ENCODE data around the gene PRSS37. TPM values are rescaled to one million over a fixed set of nuclear protein-coding genes. Genes with fewer than 3 reads are reported as not detected.

Gene PRSS37, protein sequence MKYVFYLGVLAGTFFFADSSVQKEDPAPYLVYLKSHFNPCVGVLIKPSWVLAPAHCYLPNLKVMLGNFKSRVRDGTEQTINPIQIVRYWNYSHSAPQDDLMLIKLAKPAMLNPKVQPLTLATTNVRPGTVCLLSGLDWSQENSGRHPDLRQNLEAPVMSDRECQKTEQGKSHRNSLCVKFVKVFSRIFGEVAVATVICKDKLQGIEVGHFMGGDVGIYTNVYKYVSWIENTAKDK
- total RNA-seq (not detected), polyA plus RNA-seq (not detected)

DNA sequence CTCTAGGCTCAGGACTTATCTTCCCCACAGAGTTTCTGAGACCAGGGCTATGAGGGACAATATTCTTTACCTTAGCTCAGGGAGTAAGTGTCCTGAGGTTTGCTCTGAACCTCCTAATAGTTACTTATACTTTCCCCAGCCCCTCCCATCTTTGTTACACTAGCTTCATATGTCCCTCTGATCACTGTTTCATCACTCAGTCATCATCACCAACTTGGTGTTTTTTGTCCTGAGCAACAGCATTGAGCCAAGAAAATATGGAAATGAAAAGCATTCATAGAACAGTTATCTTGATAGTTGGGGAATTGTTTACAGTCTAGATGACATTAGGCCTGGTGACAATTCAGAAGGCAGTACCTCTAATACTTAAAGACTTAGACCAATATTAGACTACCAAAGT, at the start of gene PRSS37:
PRSS37 (minus strand) TSS at position 101 of the 400 bp plus-strand sequence. CDS start 436 bp downstream, outside the sequence.
- H3K27ac ChIP-seq (ENCODE audit: low read depth): no peak within 1 kb of the TSS
- no peak within 1 kb of the TSS for H3K4me3 ChIP-seq (ENCODE audit: low read depth, low read length)
- DNase-seq (ENCODE audit: extremely low spot score): no peak
- no peaks in the 10 kb centered on the region for H3K4me1 ChIP-seq (ENCODE audit: insufficient read depth)
- no peaks in the 10 kb centered on the region for H3K36me3 ChIP-seq (ENCODE audit: insufficient read depth)

DNA sequence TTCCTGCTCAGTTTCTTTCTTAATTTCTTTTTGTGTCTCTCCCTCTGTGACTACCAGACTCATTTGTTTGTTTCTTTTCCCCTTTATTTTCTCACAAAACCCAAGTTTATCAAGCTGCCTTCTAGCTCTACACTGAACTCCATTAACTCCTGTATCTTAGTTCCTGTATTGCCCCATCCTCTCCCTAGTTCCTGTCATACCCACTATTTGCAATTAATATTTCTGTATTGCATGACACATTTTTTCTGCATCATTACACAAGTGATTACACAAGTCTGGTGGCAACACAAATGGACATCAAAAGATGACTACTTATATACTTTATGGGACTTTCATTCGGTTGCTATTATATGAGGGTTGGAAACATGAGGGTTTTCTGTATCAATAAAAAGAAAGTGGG, 48.0 kb upstream of the PRSS37 start:
- Histone ChIP-seq H3K4me3 (ENCODE audit: low read depth, low read length) (no peak overlapping the region), H3K27ac (ENCODE audit: low read depth) (no peak overlapping the region), H3K4me1 (ENCODE audit: insufficient read depth) (no peaks in the 10 kb centered on the region), H3K36me3 (ENCODE audit: insufficient read depth) (no peaks in the 10 kb centered on the region)
- WGBS: 91% methylated on average over 1 of the region's 1 CpG
- DNase-seq (ENCODE audit: extremely low spot score): no peak

DNA sequence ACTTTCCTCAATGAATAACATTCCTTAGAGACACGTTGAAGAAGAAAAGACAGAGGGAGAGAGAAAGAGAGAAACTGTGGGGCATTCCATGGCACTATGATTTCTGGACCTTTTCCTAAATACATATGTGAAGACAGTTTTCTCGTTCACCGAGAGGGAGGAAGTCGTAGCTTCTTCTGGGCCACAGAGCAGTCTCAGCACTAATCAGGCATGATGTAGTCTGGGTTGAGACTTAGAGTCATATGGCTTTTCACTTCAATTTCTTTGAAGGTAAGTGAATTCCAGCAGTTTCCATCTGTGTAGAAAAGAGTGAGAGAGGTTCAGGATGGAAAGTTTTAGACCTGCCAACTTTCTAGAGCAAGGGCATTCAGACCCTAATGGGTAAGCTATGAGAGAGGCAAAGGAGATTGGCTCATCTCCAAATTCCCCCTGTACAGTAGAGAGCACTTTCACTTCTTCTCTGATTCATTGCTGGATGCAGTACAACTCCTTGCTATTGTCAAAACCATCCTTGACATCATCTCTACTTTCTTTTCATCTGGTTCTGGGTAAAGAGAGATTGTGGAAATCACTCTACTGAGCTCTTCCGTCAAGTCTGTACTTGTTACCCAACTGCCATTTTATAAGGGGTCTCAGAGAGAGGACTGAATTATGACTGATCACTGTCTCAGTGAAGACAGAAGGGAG, 43.4 kb upstream of the PRSS37 start:
- no peaks in the 10 kb centered on the region for H3K4me1 ChIP-seq (ENCODE audit: insufficient read depth)
- H3K36me3 ChIP-seq (ENCODE audit: insufficient read depth): no peaks in the 10 kb centered on the region
- WGBS: 80% methylated on average over 5 of the region's 5 CpGs

DNA sequence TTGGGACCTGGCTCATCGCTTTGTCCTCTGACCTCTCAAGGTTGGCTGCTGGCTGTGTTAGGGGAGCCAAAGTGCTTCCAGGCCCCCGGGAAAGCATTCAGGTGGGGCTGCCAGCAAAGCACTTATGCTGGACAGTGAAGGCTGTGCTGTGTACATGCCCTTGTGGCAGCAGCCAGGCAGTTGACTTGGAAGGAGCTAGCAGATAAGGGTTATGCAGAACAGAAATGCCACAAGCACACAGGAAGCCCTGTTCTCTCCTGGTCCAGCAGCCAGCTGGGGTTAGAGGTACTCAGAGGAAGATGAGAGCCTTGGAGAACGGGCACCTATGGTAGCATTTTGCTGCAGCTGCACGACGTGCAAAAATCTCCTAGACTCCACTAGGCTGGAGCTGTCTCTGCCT, 39.7 kb upstream of the PRSS37 start:
- no peaks in the 10 kb centered on the region for H3K4me1 ChIP-seq (ENCODE audit: insufficient read depth)
- no peak for DNase-seq (ENCODE audit: extremely low spot score)
- no peak overlapping the region for H3K27ac ChIP-seq (ENCODE audit: low read depth)
- H3K36me3 ChIP-seq (ENCODE audit: insufficient read depth): no peaks in the 10 kb centered on the region
- WGBS: 74% methylated on average over 5 of the region's 5 CpGs
- H3K4me3 ChIP-seq (ENCODE audit: low read depth, low read length): no peak overlapping the region

More for the DNA sequence above, 43.4 kb upstream of the PRSS37 start:
- H3K4me3 ChIP-seq (ENCODE audit: low read depth, low read length): no peak overlapping the region
- no peak overlapping the region for H3K27ac ChIP-seq (ENCODE audit: low read depth)
- DNase-seq (ENCODE audit: extremely low spot score): no peak

DNA sequence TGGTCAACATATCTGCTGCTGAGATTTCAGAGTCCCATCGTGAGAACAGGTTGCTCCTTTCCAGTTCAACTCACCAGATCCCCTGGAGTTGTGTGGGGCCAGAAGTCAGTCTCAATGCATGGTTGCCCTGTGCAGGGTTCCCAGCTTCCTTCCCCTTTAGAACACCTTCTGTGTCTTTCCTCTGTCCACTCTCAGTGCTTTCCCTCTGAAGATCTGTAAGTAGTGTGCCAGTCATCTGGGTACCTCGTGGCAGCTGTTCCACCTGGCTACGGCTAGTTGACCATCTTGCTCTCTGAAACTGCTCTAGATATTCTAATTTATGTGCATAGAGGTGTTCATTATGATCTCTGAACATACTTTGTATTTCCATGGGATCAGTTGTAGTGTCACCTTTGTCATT, 36.1 kb upstream of the PRSS37 start:
- no peaks in the 10 kb centered on the region for H3K4me1 ChIP-seq (ENCODE audit: insufficient read depth)
- no peak overlapping the region for H3K4me3 ChIP-seq (ENCODE audit: low read depth, low read length)
- H3K27ac ChIP-seq (ENCODE audit: low read depth): no peak overlapping the region
- DNase-seq (ENCODE audit: extremely low spot score): no peak
- no peaks in the 10 kb centered on the region for H3K36me3 ChIP-seq (ENCODE audit: insufficient read depth)
- WGBS: 86% methylated on average over 3 of the region's 3 CpGs

DNA sequence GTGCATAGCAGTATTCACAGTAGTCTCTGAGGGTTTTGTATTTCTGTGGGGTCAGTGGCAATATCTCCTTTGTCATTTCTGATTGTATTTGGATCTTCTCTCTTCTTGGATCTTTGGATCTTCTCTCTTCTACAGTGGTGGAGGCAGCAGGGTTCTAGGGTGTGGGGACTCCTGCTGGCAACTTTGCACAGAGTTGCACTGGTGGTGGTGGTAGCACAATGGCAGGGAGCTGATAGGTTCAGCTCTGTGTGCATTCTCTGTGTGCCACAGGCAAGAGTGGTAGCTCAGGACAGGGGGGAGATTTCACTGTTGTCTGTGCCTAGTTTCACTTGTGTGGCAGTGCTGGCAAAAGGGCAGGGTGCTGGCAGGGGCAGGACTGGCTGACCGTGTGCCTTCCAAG, 35.1 kb upstream of the PRSS37 start:
- no peak overlapping the region for H3K27ac ChIP-seq (ENCODE audit: low read depth)
- no peaks in the 10 kb centered on the region for H3K4me1 ChIP-seq (ENCODE audit: insufficient read depth)
- no peak for DNase-seq (ENCODE audit: extremely low spot score)
- no peaks in the 10 kb centered on the region for H3K36me3 ChIP-seq (ENCODE audit: insufficient read depth)
- H3K4me3 ChIP-seq (ENCODE audit: low read depth, low read length): no peak overlapping the region
- 84% methylated on average over 1 of the region's 1 CpG for WGBS

DNA sequence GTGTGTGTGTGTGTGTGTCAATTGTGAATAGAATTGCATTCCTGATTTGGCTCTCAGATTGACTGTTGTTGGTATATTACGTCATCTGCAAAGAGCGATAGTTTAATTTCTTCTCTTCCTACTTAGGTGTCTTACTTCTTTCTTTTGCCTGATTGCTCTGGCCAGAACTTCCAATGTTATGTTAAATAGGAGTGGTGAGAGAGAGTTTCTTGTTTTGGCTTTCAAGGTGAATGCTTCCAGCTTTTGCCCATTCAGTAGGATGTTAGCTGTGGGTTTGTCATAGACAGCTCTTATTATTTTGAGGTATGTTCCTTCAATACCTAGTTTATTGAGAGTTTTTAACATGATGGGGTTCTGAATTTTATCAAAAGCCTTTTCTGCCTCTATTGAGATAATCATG, 34.2 kb upstream of the PRSS37 start:
- 90% methylated on average over 2 of the region's 2 CpGs for WGBS

DNA sequence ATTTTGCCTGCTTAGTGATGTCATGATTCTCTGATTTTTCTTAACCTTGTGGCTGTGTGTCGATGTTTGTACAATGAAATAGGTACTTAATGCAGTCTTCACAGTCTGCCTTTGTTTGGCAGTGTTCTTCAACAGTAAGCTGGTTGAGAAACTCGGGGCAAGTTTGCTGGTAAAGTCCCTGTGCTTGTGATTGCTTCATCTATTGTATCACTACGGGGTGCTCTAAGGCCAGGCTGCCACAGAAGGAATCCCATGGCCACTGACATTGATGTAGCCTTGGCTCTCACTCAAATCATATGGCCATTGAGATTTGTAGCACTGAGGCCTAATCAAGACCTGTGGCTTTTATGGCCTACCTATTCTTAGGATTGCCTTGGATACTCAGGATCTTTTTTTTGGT, 33.5 kb upstream of the PRSS37 start:
- H3K36me3 ChIP-seq (ENCODE audit: insufficient read depth): no peaks in the 10 kb centered on the region

More for the DNA sequence above, 34.2 kb upstream of the PRSS37 start:
- H3K27ac ChIP-seq (ENCODE audit: low read depth): no peak overlapping the region
- H3K4me3 ChIP-seq (ENCODE audit: low read depth, low read length): no peak overlapping the region
- H3K36me3 ChIP-seq (ENCODE audit: insufficient read depth): no peaks in the 10 kb centered on the region
- DNase-seq (ENCODE audit: extremely low spot score): no peak
- H3K4me1 ChIP-seq (ENCODE audit: insufficient read depth): no peaks in the 10 kb centered on the region

DNA sequence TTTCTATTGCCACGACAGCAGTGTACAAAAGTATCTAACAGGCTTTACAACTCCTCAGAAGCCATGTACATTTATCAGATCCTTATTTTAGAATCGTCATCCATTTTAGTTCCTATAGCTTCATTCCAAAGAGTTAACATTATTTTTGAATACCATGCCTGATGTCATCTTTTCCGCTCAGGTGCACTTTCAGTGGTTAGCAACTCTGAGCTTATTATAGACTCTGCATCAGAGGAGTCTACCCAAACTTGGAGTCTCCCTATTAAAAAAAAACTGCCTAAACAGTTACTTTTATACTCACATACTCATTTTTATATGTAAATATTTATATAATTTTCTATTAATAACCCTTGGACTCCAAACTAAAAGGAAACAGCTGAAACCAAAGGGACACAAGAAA, 31.6 kb upstream of the PRSS37 start:
- no peak for DNase-seq (ENCODE audit: extremely low spot score)
- H3K27ac ChIP-seq (ENCODE audit: low read depth): no peak overlapping the region
- H3K4me1 ChIP-seq (ENCODE audit: insufficient read depth): no peaks in the 10 kb centered on the region
- no peaks in the 10 kb centered on the region for H3K36me3 ChIP-seq (ENCODE audit: insufficient read depth)
- WGBS: 86% methylated on average over 3 of the region's 3 CpGs
- no peak overlapping the region for H3K4me3 ChIP-seq (ENCODE audit: low read depth, low read length)

More for the DNA sequence above, 33.5 kb upstream of the PRSS37 start:
- DNase-seq (ENCODE audit: extremely low spot score): no peak
- no peak overlapping the region for H3K4me3 ChIP-seq (ENCODE audit: low read depth, low read length)
- H3K27ac ChIP-seq (ENCODE audit: low read depth): no peak overlapping the region
- H3K4me1 ChIP-seq (ENCODE audit: insufficient read depth): no peaks in the 10 kb centered on the region
- WGBS: 72% methylated on average over 3 of the region's 3 CpGs

DNA sequence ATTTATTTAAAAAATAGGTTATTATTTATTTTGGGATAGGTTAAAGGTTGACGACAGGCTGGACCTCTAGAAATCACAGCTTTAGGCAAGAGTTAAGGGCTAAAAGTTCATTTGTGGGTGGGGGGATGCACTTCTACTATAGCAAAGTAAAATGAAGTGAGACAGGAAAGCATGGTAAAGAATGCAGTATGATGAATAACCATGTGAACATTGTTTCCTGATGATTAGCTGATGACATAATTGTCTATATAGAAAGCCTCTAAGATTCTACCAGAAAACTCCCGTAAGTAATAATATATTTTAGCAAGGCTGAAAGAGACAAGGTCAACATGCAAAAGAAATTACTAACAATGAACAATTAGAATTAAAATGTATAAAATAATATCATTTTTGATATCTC, 25.7 kb upstream of the PRSS37 start:
- Histone ChIP-seq H3K27ac (ENCODE audit: low read depth) (no peak overlapping the region), H3K4me3 (ENCODE audit: low read depth, low read length) (no peak overlapping the region), H3K36me3 (ENCODE audit: insufficient read depth) (no peaks in the 10 kb centered on the region), H3K4me1 (ENCODE audit: insufficient read depth) (no peaks in the 10 kb centered on the region)
- 87% methylated on average over 2 of the region's 2 CpGs for WGBS
- no peak for DNase-seq (ENCODE audit: extremely low spot score)

DNA sequence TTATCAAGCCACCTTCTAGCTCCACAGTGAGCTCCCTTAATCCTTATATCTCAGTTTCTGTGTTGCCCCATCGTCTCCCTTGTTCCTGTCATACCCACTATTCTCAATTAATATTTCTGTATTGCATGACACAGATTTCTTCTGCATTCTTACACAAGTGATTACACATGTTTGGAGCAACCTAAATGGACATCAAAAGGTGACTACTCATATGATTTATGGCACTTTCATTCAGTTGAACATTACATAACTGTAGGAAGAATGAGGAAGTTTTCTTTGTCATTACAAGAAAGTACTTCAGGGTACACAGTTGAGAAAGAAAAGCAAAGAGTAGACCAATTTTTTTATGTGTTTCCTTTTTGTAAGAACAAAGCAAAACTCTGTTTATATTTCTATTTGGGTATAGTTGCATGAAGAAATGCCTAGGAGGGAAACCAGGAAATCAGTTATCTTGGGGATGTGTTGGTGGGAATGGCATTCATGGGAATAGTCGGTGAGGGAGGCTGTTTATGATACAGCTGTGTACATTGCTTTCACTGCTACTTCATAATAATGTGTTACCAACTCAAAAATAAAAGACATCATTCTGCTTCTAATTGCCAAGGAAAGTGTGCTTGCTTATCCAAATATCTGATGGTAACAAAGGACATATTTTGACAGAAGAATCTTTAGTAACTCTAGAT, 23.6 kb upstream of the PRSS37 start:
- 72% methylated on average over 2 of the region's 2 CpGs for WGBS
- H3K4me3 ChIP-seq (ENCODE audit: low read depth, low read length): no peak overlapping the region
- H3K36me3 ChIP-seq (ENCODE audit: insufficient read depth): no peaks in the 10 kb centered on the region
- no peaks in the 10 kb centered on the region for H3K4me1 ChIP-seq (ENCODE audit: insufficient read depth)
- no peak overlapping the region for H3K27ac ChIP-seq (ENCODE audit: low read depth)
- no peak for DNase-seq (ENCODE audit: extremely low spot score)

DNA sequence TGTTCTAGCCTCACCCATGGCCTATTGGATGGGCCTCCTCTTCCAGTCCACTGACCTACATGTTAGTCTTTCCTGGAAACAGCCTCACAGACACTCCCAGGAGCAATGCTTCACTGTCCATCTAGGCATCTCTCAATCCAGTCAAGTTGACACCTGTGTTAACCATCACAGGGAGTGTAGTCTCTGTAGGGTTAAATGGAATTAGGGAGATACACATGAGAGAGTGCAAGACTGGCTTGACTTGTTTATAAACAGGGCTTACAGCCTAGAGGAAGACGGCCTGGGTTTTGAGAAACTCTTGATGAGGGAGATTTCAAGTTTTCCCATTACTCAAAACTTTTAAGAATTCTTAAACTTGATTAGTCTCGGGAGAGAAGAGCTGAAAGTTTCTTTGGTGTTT, 18.9 kb upstream of the PRSS37 start:
- Histone ChIP-seq H3K27ac (ENCODE audit: low read depth) (no peak overlapping the region), H3K4me1 (ENCODE audit: insufficient read depth) (no peaks in the 10 kb centered on the region), H3K36me3 (ENCODE audit: insufficient read depth) (no peaks in the 10 kb centered on the region), H3K4me3 (ENCODE audit: low read depth, low read length) (no peak overlapping the region)
- DNase-seq (ENCODE audit: extremely low spot score): no peak
- WGBS: 47% methylated on average over 2 of the region's 2 CpGs

DNA sequence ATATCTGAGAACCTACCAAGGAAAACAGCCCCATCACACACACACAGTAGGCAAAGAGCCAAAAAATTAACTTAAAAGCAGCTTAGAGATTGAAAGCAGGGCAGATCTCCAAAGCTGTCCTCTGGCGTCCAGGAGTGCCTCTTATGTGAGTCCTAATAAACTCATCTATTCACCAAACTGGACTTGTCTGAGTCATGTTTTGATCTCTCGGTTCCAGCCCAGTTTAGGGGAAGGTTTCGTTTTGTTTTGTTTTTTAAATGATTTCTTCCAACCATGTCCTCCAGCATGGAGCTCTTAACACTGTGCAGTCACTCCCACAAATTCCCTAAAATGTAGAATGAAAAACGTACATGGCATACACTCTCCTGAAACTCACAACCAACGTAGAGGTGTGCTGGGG, 6.7 kb upstream of the PRSS37 start:
- 77% methylated on average over 5 of the region's 5 CpGs for WGBS
- DNase-seq (ENCODE audit: extremely low spot score): no peak
- Histone ChIP-seq H3K36me3 (ENCODE audit: insufficient read depth) (no peaks in the 10 kb centered on the region), H3K4me1 (ENCODE audit: insufficient read depth) (no peaks in the 10 kb centered on the region), H3K27ac (ENCODE audit: low read depth) (no peak overlapping the region), H3K4me3 (ENCODE audit: low read depth, low read length) (no peak overlapping the region)

DNA sequence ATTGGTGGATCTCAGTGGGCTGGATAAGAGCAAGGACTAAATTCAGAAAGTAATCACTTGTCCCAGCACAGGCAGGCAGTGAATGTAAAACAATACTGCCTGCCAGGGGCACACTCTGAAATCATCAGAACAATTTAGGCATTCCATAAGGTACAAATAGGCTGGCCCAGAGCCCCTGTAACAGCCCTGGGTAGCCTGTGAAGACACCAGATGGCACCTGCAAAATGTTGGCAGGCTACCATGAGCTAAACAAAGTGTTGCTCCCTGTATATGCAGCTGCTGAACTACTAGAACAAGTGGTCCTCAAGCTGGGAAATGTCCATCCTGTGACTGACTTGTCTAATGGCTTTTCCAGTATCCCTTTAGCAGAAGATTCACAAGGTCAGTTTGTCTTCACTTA, 3.0 kb upstream of the PRSS37 start:
- Histone ChIP-seq H3K4me1 (ENCODE audit: insufficient read depth) (no peaks in the 10 kb centered on the region), H3K36me3 (ENCODE audit: insufficient read depth) (no peaks in the 10 kb centered on the region), H3K27ac (ENCODE audit: low read depth) (no peak overlapping the region), H3K4me3 (ENCODE audit: low read depth, low read length) (no peak overlapping the region)
- DNase-seq (ENCODE audit: extremely low spot score): no peak

All from urinary bladder (tissue), 4 donors.